GM23338 (cell line): ENCODE data around the gene RSPH1.

ENCODE experiments used
- CREB1 ChIP-seq: fragments of 250-450 bp; sonication (Bioruptor Pico); IDR thresholded peaks from 2 replicates; pipeline ENCODE4 v1.5.0; 2020; ENCODE audit warnings: low read depth, mild to moderate bottlenecking, moderate library complexity
- CTCF ChIP-seq, 2 experiments: fragments of 200-600 bp in 1 of 2; sonication (generic) in 1 of 2; conservative IDR thresholded peaks; 2 replicates each; pipeline versions ENCODE4 v1.5.1 to v1.6.1; 2016 to 2017; ENCODE audit warnings: antibody characterized with exemption in 2 of 2, low read depth in 2 of 2, mild to moderate bottlenecking in 2 of 2, moderate library complexity in 1 of 2
- EZH2 ChIP-seq: fragments of 200-600 bp; sonication (generic); IDR thresholded peaks from one replicate; pipeline ENCODE4 v1.8.0; 2017; ENCODE audit warnings: antibody characterized with exemption, mild to moderate bottlenecking, low read depth; ENCODE audit not compliant: unreplicated experiment
- EZH2phosphoT487 ChIP-seq: fragments of 200-600 bp; sonication (generic); IDR thresholded peaks from one replicate; pipeline ENCODE4 v1.8.1; 2018; ENCODE audit warnings: antibody characterized with exemption; ENCODE audit not compliant: unreplicated experiment
- JUNB ChIP-seq: IDR thresholded peaks from one replicate; pipeline ENCODE4 v1.6.1; 2016; ENCODE audit warnings: antibody characterized with exemption; ENCODE audit not compliant: unreplicated experiment
- POLR2AphosphoS5 ChIP-seq: IDR thresholded peaks from 2 replicates; pipeline ENCODE4 v1.6.1; 2016; ENCODE audit warnings: antibody characterized with exemption, low read depth
- REST ChIP-seq: IDR thresholded peaks from one replicate; pipeline ENCODE4 v1.6.1; 2018; ENCODE audit warnings: antibody characterized with exemption; ENCODE audit not compliant: unreplicated experiment
- STAT1 ChIP-seq: IDR thresholded peaks from one replicate; pipeline ENCODE4 v1.6.1; 2016; ENCODE audit warnings: antibody characterized with exemption; ENCODE audit not compliant: unreplicated experiment
- ZNF114 ChIP-seq: fragments of 250-450 bp; sonication (Bioruptor Pico); IDR thresholded peaks from 2 replicates; pipeline ENCODE4 v1.5.0; 2020; ENCODE audit warnings: mild to moderate bottlenecking, moderate library complexity
- ZNF331 ChIP-seq: fragments of 250-450 bp; sonication (Bioruptor Pico); IDR thresholded peaks from 2 replicates; pipeline ENCODE4 v1.5.0; 2020; ENCODE audit warnings: low read depth, mild to moderate bottlenecking, moderate library complexity

GRCh38 chr21:42480736-42481135 is 15.3 kb downstream of the RSPH1 start:
- TF ChIP-seq POLR2AphosphoS5 (no peak), CTCF (conservative IDR thresholded peaks at IDR 0.05; ENCODE audit: low read depth in 2 of 2) (no peak), EZH2 (no peak), REST (no peak), EZH2phosphoT487 (no peak), ZNF331 (CRISPR knock-in tag) (no peak), STAT1 (no peak), CREB1 (CRISPR knock-in tag) (no peak), ZNF114 (CRISPR knock-in tag) (no peak), JUNB (no peak)
